Measurements from ENCODE around the gene CCDC54. TPM values are rescaled to one million over a fixed set of nuclear protein-coding genes. Genes with fewer than 3 reads are reported as not detected.
"Not testable (repeated sequence)": the region's sequence is repeated elsewhere in the genome, so short reads cannot be mapped to it uniquely, and the experiment has no call there.

CCDC54 gene
- not detected for total RNA-seq
- polyA plus RNA-seq: not detected
- long read RNA-seq, donor 1: 0 reads
- long read RNA-seq, donor 2: 0 reads
- long read RNA-seq, donor 3: 0 reads

- H3K27me3 ChIP-seq: no peaks in the 10 kb centered on the region
- no peak for ATAC-seq
Measured at GRCh38 chr3:107377151-107377550, at the start of gene CCDC54. Gene CCDC54 (plus strand): TSS chr3:107377439. CDS start chr3:107377588, 149 bp downstream.

DNA sequence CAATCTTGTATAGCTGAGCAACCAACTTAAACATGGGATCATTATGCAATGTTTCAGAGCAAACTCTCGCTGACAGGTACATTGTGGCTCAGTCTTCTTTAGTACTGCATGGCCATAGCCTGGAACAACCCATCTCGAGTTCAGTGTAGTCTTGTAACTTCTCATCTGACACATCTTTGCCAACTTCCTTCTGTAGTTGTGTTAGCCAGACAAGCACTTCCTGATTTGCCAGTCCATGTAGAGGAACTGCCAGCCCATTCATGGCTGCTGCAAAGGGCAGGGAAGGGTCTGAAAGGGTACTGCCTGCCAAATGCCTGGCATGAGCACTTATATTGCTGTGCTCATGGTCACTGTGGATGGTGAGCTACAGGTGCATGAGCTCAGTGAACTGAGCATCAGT is 49.2 kb upstream of the CCDC54 start:
- Histone ChIP-seq H3K4me1 (no peaks in the 10 kb centered on the region), H3K36me3 (no peaks in the 10 kb centered on the region), H3K9me3 (no peaks in the 10 kb centered on the region), H3K27me3 (no peaks in the 10 kb centered on the region), H3K27ac (no peak overlapping the region), H3K4me3 (no peak overlapping the region)
- intact Hi-C loops (cut with DNase I): no loop called here
- TF ChIP-seq, protein P1, sequence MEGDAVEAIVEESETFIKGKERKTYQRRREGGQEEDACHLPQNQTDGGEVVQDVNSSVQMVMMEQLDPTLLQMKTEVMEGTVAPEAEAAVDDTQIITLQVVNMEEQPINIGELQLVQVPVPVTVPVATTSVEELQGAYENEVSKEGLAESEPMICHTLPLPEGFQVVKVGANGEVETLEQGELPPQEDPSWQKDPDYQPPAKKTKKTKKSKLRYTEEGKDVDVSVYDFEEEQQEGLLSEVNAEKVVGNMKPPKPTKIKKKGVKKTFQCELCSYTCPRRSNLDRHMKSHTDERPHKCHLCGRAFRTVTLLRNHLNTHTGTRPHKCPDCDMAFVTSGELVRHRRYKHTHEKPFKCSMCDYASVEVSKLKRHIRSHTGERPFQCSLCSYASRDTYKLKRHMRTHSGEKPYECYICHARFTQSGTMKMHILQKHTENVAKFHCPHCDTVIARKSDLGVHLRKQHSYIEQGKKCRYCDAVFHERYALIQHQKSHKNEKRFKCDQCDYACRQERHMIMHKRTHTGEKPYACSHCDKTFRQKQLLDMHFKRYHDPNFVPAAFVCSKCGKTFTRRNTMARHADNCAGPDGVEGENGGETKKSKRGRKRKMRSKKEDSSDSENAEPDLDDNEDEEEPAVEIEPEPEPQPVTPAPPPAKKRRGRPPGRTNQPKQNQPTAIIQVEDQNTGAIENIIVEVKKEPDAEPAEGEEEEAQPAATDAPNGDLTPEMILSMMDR (IDR thresholded peaks at IDR 0.05): no peak
- DNase-seq (no peak), ATAC-seq (no peak)
- WGBS, 2 donors: 82 to 89% methylated on average over 2 of the region's 2 CpGs

More at GRCh38 chr3:107377151-107377550, at the start of gene CCDC54:
- intact Hi-C loops (cut with DNase I): no loop called here
- DNase-seq: no peak
- TF ChIP-seq, protein P1 (IDR thresholded peaks at IDR 0.05): no peak
- Histone ChIP-seq H3K36me3 (no peaks in the 10 kb centered on the region), H3K4me3 (no peak within 1 kb of the TSS), H3K4me1 (no peaks in the 10 kb centered on the region), H3K9me3 (no peaks in the 10 kb centered on the region), H3K27ac (no peak within 1 kb of the TSS)

GRCh38 chr3:107329088-107329487 is 48.2 kb upstream of the CCDC54 start:
- ATAC-seq (no peak), DNase-seq (no peak)
- intact Hi-C loops (cut with DNase I): no loop called here
- H3K4me1 ChIP-seq: no peaks in the 10 kb centered on the region
- H3K9me3 ChIP-seq: no peaks in the 10 kb centered on the region
- no peaks in the 10 kb centered on the region for H3K27me3 ChIP-seq
- TF ChIP-seq, protein P1 (IDR thresholded peaks at IDR 0.05): no peak
- H3K36me3 ChIP-seq: no peaks in the 10 kb centered on the region
- H3K27ac ChIP-seq: no peak overlapping the region
- 85 to 91% methylated on average over 5 of the region's 5 CpGs for WGBS, 2 donors
- no peak overlapping the region for H3K4me3 ChIP-seq

DNA sequence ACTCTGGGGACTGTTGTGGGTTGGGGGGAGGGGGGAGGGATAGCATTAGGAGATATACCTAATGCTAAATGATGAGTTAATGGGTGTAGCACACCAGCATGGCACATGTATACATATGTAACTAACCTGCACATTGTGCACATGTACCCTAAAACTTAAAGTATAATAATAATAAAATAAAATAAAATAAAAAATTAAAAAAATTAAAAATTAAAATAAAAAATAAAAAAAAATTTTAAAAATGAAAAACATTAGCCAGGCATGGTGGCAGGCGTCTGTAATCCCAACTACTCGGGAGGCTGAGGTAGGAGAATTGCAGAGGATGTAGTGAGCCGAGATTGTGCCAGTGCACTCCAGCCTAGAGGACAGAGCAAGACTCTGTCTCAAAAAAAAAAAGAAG is 37.5 kb upstream of the CCDC54 start:
- H3K4me1 ChIP-seq; DNase-seq; H3K36me3 ChIP-seq; intact Hi-C loops (cut with DNase I); H3K27ac ChIP-seq; H3K27me3 ChIP-seq; H3K4me3 ChIP-seq; ATAC-seq: not testable (repeated sequence)
- peaks cover 0 to 14% (median 0%) of the 10 kb centered on the region in 11 donors for H3K9me3 ChIP-seq
- 96 to 100% methylated on average over 3 of the region's 3 CpGs for WGBS, 2 donors

- DNase-seq (no peak), ATAC-seq (no peak)
- Histone ChIP-seq H3K27me3 (no peaks in the 10 kb centered on the region), H3K27ac (no peak overlapping the region), H3K9me3 (peaks cover 0 to 8% (median 0%) of the 10 kb centered on the region in 11 donors), H3K4me3 (no peak overlapping the region), H3K36me3 (no peaks in the 10 kb centered on the region), H3K4me1 (no peaks in the 10 kb centered on the region)
- intact Hi-C loops (cut with DNase I): no loop called here
- TF ChIP-seq, protein P1 (IDR thresholded peaks at IDR 0.05): no peak
Measured at GRCh38 chr3:107344722-107345121, 32.5 kb upstream of the CCDC54 start.

Data from heart right ventricle (tissue), 16 donors.